Parathyroid adenoma (tissue), 2 donors: ENCODE data around the gene PRKCQ.
"Not testable (repeated sequence)": the region's sequence is repeated elsewhere in the genome, so short reads cannot be mapped to it uniquely, and the experiment has no call there.

Experiments used
- H2AFZ ChIP-seq: fragments of 300-600 bp; sonication (generic); one replicate; pipeline ENCODE4 v1.7.0; 2017; ENCODE audit warnings: antibody characterized with exemption, mild to moderate bottlenecking
- H3K27ac ChIP-seq: fragments of 300-600 bp; sonication (generic); one replicate; pipeline ENCODE4 v1.7.0; 2017
- H3K27me3 ChIP-seq: fragments of 300-600 bp; sonication (generic); one replicate; pipeline ENCODE4 v1.7.0; 2017; ENCODE audit warnings: low read length; ENCODE audit not compliant: control insufficient read depth, insufficient read depth
- H3K36me3 ChIP-seq: fragments of 300-600 bp; sonication (generic); one replicate; pipeline ENCODE4 v1.7.0; 2017; ENCODE audit warnings: low read length; ENCODE audit not compliant: control insufficient read depth, insufficient read depth
- H3K4me1 ChIP-seq: fragments of 300-600 bp; sonication (generic); one replicate; pipeline ENCODE4 v1.7.0; 2017; ENCODE audit warnings: control low read depth
- H3K4me2 ChIP-seq: fragments of 300-600 bp; sonication (generic); one replicate; pipeline ENCODE4 v1.7.0; 2017; ENCODE audit warnings: low read length
- H3K4me3 ChIP-seq: fragments of 300-600 bp; sonication (generic); one replicate; pipeline ENCODE4 v1.7.0; 2017; ENCODE audit warnings: low read depth, low read length
- H3K79me2 ChIP-seq: fragments of 300-600 bp; sonication (generic); one replicate; pipeline ENCODE4 v1.7.0; 2017; ENCODE audit warnings: control low read depth
- H3K9ac ChIP-seq: fragments of 300-600 bp; sonication (generic); one replicate; pipeline ENCODE4 v1.7.0; 2017; ENCODE audit warnings: mild to moderate bottlenecking
- H3K9me3 ChIP-seq: fragments of 300-600 bp; sonication (generic); one replicate; pipeline ENCODE4 v1.7.0; 2017; ENCODE audit warnings: low read length; ENCODE audit not compliant: control insufficient read depth
- CTCF ChIP-seq: fragments of 300-600 bp; sonication (generic); IDR thresholded peaks from one replicate; pipeline ENCODE4 v1.7.0; 2017; ENCODE audit warnings: antibody characterized with exemption, mild to moderate bottlenecking
- donor health status: primary hyperparathyroidism.

The PRKCQ gene

DNA sequence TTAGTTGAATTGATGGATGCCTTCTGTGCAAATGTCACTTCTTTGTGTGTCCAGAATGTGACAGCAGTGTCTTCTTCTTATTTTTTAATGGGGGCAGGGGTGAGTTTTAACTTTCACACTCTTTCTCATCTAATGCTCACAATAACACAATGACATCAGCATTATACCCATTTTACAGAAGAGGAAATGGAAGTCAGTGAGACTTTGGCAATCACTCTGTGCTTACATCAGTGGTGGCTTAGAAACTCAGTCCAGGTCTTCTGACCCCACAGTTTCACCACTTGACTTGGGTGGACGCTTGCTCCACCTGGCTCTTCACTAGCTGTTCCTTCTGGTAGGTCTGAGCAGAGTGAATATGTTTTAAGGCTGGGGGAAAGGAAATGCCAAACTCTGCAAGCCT lies 124.0 kb downstream of the PRKCQ start:
- H2AFZ ChIP-seq, result no peak overlapping the region
- H3K4me1 ChIP-seq, result no peaks in the 10 kb centered on the region
- no peaks in the 10 kb centered on the region for H3K36me3 ChIP-seq
- no peak overlapping the region for H3K4me2 ChIP-seq
- no peak overlapping the region for H3K9ac ChIP-seq
- H3K9me3 ChIP-seq, result no peaks in the 10 kb centered on the region
- H3K4me3 ChIP-seq, result no peak overlapping the region
- H3K27ac ChIP-seq, result no peak overlapping the region
- no peak for TF ChIP-seq CTCF
- no peaks in the 10 kb centered on the region for H3K79me2 ChIP-seq
- H3K27me3 ChIP-seq, result no peaks in the 10 kb centered on the region

GRCh38 chr10:6455592-6455991 lies 124.5 kb downstream of the PRKCQ start:
- Histone ChIP-seq H3K4me3 (no peak overlapping the region), H3K9me3 (no peaks in the 10 kb centered on the region), H2AFZ (no peak overlapping the region), H3K4me1 (no peaks in the 10 kb centered on the region), H3K36me3 (no peaks in the 10 kb centered on the region), H3K9ac (no peak overlapping the region), H3K27ac (no peak overlapping the region), H3K79me2 (no peaks in the 10 kb centered on the region), H3K4me2 (no peak overlapping the region), H3K27me3 (no peaks in the 10 kb centered on the region)
- TF ChIP-seq CTCF, result no peak

DNA sequence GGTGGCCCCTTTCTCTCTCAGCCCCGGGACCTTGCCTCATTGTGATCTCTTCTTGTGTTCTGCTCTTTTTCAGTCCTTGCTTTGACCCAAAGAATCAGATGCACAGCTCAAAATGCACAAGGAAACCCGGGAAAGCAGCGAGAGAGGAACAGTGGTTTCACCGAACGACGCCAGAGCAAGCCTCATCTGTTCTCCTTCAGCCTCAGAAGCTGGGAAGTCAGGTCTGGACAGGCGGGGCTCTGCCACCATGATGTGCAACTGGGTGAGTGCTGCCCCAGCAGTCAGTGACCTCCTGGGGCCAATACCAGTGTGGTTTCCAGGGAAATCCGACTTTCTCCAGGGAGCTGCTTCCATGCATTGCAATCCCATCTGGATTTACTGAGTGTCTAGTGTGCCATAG lies 133.4 kb downstream of the PRKCQ start:
- Histone ChIP-seq H2AFZ (no peak overlapping the region), H3K36me3 (no peaks in the 10 kb centered on the region), H3K27me3 (no peaks in the 10 kb centered on the region), H3K27ac (no peak overlapping the region), H3K9ac (no peak overlapping the region), H3K4me2 (no peak overlapping the region), H3K79me2 (no peaks in the 10 kb centered on the region), H3K4me3 (no peak overlapping the region), H3K4me1 (no peaks in the 10 kb centered on the region), H3K9me3 (no peaks in the 10 kb centered on the region)
- no peak for TF ChIP-seq CTCF

DNA sequence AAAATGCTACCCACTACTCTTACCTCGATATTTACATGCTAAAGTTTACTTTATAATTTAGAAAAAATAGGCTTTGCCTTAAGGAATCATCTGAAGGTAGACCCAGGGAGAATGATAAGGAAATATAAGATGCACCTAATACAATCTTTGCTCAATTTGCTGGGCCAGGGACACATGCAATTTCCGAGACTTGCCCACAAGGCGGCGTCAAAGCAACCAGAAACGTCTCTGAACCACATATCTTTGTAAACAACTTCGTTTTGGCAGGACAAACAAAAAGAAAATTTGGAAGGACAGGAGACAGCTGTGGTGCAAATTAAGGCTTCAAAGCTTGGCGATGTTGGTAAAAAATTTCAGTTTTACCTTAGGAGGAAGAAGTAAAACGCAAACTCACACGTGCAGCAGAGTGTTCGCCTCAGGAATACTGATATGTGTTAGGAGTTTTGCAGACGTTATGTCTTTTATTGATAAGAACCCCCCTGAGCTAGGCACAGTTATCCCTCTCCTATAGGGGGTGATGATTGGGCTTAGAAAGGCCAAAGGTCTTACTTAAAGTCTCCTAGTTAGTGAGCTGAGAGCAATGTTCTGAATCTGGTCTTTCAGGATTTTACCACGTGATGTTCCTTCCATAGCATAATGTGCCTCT lies 134.3 kb downstream of the PRKCQ start:
- Histone ChIP-seq H3K36me3 (no peaks in the 10 kb centered on the region), H3K4me1 (no peaks in the 10 kb centered on the region), H2AFZ (no peak overlapping the region), H3K4me3 (no peak overlapping the region), H3K9me3 (no peaks in the 10 kb centered on the region), H3K9ac (no peak overlapping the region), H3K27me3 (no peaks in the 10 kb centered on the region), H3K4me2 (peak overlapping the region; percentile 28), H3K79me2 (no peaks in the 10 kb centered on the region), H3K27ac (no peak overlapping the region)
- peak; percentile 11 for TF ChIP-seq CTCF

- not testable (repeated sequence) for H3K4me2 ChIP-seq, H3K4me1 ChIP-seq, H3K36me3 ChIP-seq, H2AFZ ChIP-seq, H3K9me3 ChIP-seq, H3K79me2 ChIP-seq, H3K27me3 ChIP-seq, H3K4me3 ChIP-seq, H3K27ac ChIP-seq, H3K9ac ChIP-seq
These were observed 140.2 kb downstream of the PRKCQ start for GRCh38 chr10:6439875-6440274.
